Measurements from ENCODE around the gene CLDN22.

Gene CLDN22

GRCh38 chr4:183286590-183287308 lies 33.3 kb downstream of the CLDN22 start:
- H2AFZ ChIP-seq: no peak overlapping the region
- H3K4me3 ChIP-seq (ENCODE audit: low read depth, low read length): no peak overlapping the region
- no peaks in the 10 kb centered on the region for H3K36me3 ChIP-seq (ENCODE audit: control insufficient read depth, insufficient read depth, low read length)
- H3K27me3 ChIP-seq (ENCODE audit: control insufficient read depth, insufficient read depth, low read length): no peaks in the 10 kb centered on the region
- H3K27ac ChIP-seq: no peak overlapping the region
- no peak overlapping the region for H3K9ac ChIP-seq
- no peaks in the 10 kb centered on the region for H3K9me3 ChIP-seq (ENCODE audit: control insufficient read depth, low read length)
- no peak overlapping the region for H3K4me2 ChIP-seq (ENCODE audit: low read length)
- H3K79me2 ChIP-seq: no peaks in the 10 kb centered on the region
- no peaks in the 10 kb centered on the region for H3K4me1 ChIP-seq
- no peak for TF ChIP-seq CTCF (IDR thresholded peaks at IDR 0.05)

GRCh38 chr4:183285886-183286285 lies 34.2 kb downstream of the CLDN22 start:
- Histone ChIP-seq H3K9me3 (ENCODE audit: control insufficient read depth, low read length) (no peaks in the 10 kb centered on the region), H3K4me2 (ENCODE audit: low read length) (no peak overlapping the region), H3K9ac (no peak overlapping the region), H3K27ac (no peak overlapping the region), H3K27me3 (ENCODE audit: control insufficient read depth, insufficient read depth, low read length) (no peaks in the 10 kb centered on the region), H3K36me3 (ENCODE audit: control insufficient read depth, insufficient read depth, low read length) (no peaks in the 10 kb centered on the region), H3K4me3 (ENCODE audit: low read depth, low read length) (no peak overlapping the region), H3K79me2 (no peaks in the 10 kb centered on the region), H2AFZ (no peak overlapping the region), H3K4me1 (no peaks in the 10 kb centered on the region)
- TF ChIP-seq CTCF (IDR thresholded peaks at IDR 0.05): no peak

- no peak for TF ChIP-seq CTCF (IDR thresholded peaks at IDR 0.05)
- Histone ChIP-seq H3K9ac (no peak overlapping the region), H3K27me3 (ENCODE audit: control insufficient read depth, insufficient read depth, low read length) (no peaks in the 10 kb centered on the region), H3K79me2 (no peaks in the 10 kb centered on the region), H3K4me3 (ENCODE audit: low read depth, low read length) (no peak overlapping the region), H3K27ac (no peak overlapping the region), H3K4me1 (no peaks in the 10 kb centered on the region), H3K4me2 (ENCODE audit: low read length) (no peak overlapping the region), H3K9me3 (ENCODE audit: control insufficient read depth, low read length) (no peaks in the 10 kb centered on the region), H3K36me3 (ENCODE audit: control insufficient read depth, insufficient read depth, low read length) (no peaks in the 10 kb centered on the region), H2AFZ (no peak overlapping the region)
These were observed 35.1 kb downstream of the CLDN22 start for GRCh38 chr4:183284965-183285364.

- no peaks in the 10 kb centered on the region for H3K79me2 ChIP-seq
- H3K27me3 ChIP-seq (ENCODE audit: control insufficient read depth, insufficient read depth, low read length): no peaks in the 10 kb centered on the region
- H3K27ac ChIP-seq: no peak overlapping the region
- no peak overlapping the region for H3K4me2 ChIP-seq (ENCODE audit: low read length)
- no peaks in the 10 kb centered on the region for H3K4me1 ChIP-seq
- no peak overlapping the region for H2AFZ ChIP-seq
- H3K36me3 ChIP-seq (ENCODE audit: control insufficient read depth, insufficient read depth, low read length): no peaks in the 10 kb centered on the region
- no peaks in the 10 kb centered on the region for H3K9me3 ChIP-seq (ENCODE audit: control insufficient read depth, low read length)
- TF ChIP-seq CTCF (IDR thresholded peaks at IDR 0.05): no peak
- no peak overlapping the region for H3K9ac ChIP-seq
- no peak overlapping the region for H3K4me3 ChIP-seq (ENCODE audit: low read depth, low read length)
These were observed 35.8 kb downstream of the CLDN22 start for GRCh38 chr4:183284258-183284785.

GRCh38 chr4:183276106-183276505 lies 44.0 kb downstream of the CLDN22 start:
- TF ChIP-seq CTCF (IDR thresholded peaks at IDR 0.05): no peak
- no peak overlapping the region for H3K4me3 ChIP-seq (ENCODE audit: low read depth, low read length)
- no peaks in the 10 kb centered on the region for H3K79me2 ChIP-seq
- H3K27me3 ChIP-seq (ENCODE audit: control insufficient read depth, insufficient read depth, low read length): no peaks in the 10 kb centered on the region
- H3K9ac ChIP-seq: no peak overlapping the region
- H3K27ac ChIP-seq: no peak overlapping the region
- no peaks in the 10 kb centered on the region for H3K9me3 ChIP-seq (ENCODE audit: control insufficient read depth, low read length)
- H2AFZ ChIP-seq: no peak overlapping the region
- H3K4me1 ChIP-seq: no peaks in the 10 kb centered on the region
- no peak overlapping the region for H3K4me2 ChIP-seq (ENCODE audit: low read length)
- H3K36me3 ChIP-seq (ENCODE audit: control insufficient read depth, insufficient read depth, low read length): no peaks in the 10 kb centered on the region
